Esophagus muscularis mucosa (tissue), 4 donors: ENCODE results near the gene DUSP2. TPM values are rescaled to one million over a fixed set of nuclear protein-coding genes. Genes with fewer than 3 reads are reported as not detected.
A peak's percentile ranks its signal among the peaks of the same experiment; 100 is the strongest.

Experiments
- DNase-seq: peaks from one replicate; pipeline ENCODE4 v3.0.0-alpha.2; 2017; ENCODE audit errors: extremely low spot score
- H3K27ac ChIP-seq, 4 donors: fragments of 200-600 bp; sonication (generic); replicated peaks in 1 of 4; 1 replicate in 3 of 4; 2 replicates in 1 of 4; pipeline ENCODE4 v1.5.1; 2016 to 2019; ENCODE audit warnings: mild to moderate bottlenecking in 1 of 4
- H3K27me3 ChIP-seq, 4 donors: fragments of 200-600 bp; sonication (generic); one replicate each; pipeline versions ENCODE4 v1.5.1 to v1.6.0; 2016 to 2019
- H3K36me3 ChIP-seq, 4 donors: fragments of 200-600 bp; sonication (generic); one replicate each; pipeline ENCODE4 v1.5.1; 2016 to 2019
- H3K4me1 ChIP-seq, 4 donors: fragments of 200-600 bp; sonication (generic); one replicate each; pipeline ENCODE4 v1.5.1; 2016 to 2019
- H3K4me3 ChIP-seq, 4 donors: fragments of 200-600 bp; sonication (generic); 1 replicate in 2 of 4; 2 replicates in 2 of 4; pipeline ENCODE4 v1.5.1; 2016 to 2019; ENCODE audit warnings: mild to moderate bottlenecking in 4 of 4, moderate library complexity in 1 of 4
- H3K9me3 ChIP-seq, 4 donors: fragments of 200-600 bp; sonication (generic); 1 replicate in 3 of 4; 2 replicates in 1 of 4; pipeline ENCODE4 v1.5.1; 2016 to 2019
- CTCF ChIP-seq, 3 experiments: fragments of 200-600 bp in 2 of 3; fragments of 450-650 bp in 1 of 3; sonication (generic) in 2 of 3; IDR thresholded peaks; one replicate each; pipeline ENCODE4 v1.5.1; 2017 to 2019; ENCODE audit warnings: antibody characterized with exemption in 3 of 3, mild to moderate bottlenecking in 2 of 3, moderate library complexity in 1 of 3
- EP300 ChIP-seq: sonication (generic); formaldehyde crosslinking; IDR thresholded peaks from one replicate; pipeline ENCODE4 v1.6.1; 2017; ENCODE audit warnings: antibody characterized with exemption
- POLR2A ChIP-seq: fragments of 450-650 bp; IDR thresholded peaks from one replicate; pipeline ENCODE4 v1.6.1; 2017; ENCODE audit warnings: antibody characterized with exemption, moderate library complexity, mild to moderate bottlenecking, low read depth
- POLR2AphosphoS5 ChIP-seq, 2 donors: sonication (generic); formaldehyde crosslinking; IDR thresholded peaks; one replicate each; pipeline ENCODE4 v1.6.1; 2017; ENCODE audit warnings: antibody characterized with exemption in 2 of 2
- WGBS: methylation state at CpG from one replicate; pipeline ENCODE4 v1.1.5; 2018; 5-methylcytosine and 5-hydroxymethylcytosine counted together
- intact Hi-C: fragments of 100-400 bp; cut with DNase I; formaldehyde crosslinking; loops from one replicate; pipeline ENCODE4 v1.15.1; 2023
- total RNA-seq, 4 donors: library from RNA; depleted of rRNA; stranded (reverse); fragments of >200 nt; gene quantifications; one replicate each; pipeline versions ENCODE4 v1.1.0 to v1.2.1, GENCODE V29; 2016

The DUSP2 gene
- total RNA-seq, 4 donors from 2014 or later: 1.1 to 5.5 (median 1.7) TPM

DNA sequence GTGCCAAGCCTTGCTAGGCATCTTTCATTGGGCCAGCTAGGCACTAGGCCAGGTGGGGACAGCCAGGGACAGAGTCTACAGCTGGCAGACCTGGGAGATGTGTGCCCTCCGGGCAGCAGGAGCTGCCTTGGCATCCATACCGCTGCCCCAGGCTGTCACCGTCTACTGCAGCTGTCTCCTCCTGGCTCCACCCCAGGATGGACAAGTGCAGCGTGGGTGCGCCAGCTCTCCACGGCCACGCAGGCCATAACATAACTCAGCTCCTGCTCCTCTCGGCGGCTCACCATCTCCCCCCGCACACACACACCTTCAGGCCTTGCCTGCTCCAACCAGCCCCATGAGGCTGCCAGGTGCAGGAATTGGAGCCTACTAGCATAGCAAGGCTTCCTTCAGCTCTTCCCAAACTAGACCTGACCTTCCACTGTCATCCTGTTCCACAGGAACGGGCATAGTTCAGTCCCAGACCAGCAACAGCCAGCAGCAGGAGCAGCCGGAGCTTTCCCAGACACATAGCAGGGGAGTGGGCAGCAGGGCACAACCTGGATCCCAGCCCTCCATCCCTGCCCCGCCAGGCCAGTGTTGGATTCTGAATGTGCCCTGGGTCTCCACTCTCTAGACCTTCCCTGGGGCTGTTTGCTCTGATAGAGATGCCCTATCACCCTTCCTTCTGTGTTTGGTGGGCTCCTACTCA, 26.4 kb downstream of the DUSP2 start:
- Histone ChIP-seq H3K36me3 (no peaks in the 10 kb centered on the region), H3K4me3 (no peak overlapping the region), H3K27ac (no peak overlapping the region), H3K4me1 (peaks cover 12 to 18% (median 17%) of the 10 kb centered on the region in 4 donors), H3K9me3 (no peaks in the 10 kb centered on the region), H3K27me3 (peaks cover 8 to 91% (median 27%) of the 10 kb centered on the region in 4 donors)
- WGBS: 97% methylated on average over 13 of the region's 13 CpGs
- intact Hi-C loops: loop anchor here (5.0 kb wide), 1 partner anchor 127 kb away; the partner anchor contains the start of gene ANKRD36C
- DNase-seq: no peak
- no peak for TF ChIP-seq EP300
- TF ChIP-seq POLR2AphosphoS5 (IDR thresholded peaks at IDR 0.05): no peak
- no peak for TF ChIP-seq POLR2A
- no peak for TF ChIP-seq CTCF (IDR thresholded peaks at IDR 0.05)

DNA sequence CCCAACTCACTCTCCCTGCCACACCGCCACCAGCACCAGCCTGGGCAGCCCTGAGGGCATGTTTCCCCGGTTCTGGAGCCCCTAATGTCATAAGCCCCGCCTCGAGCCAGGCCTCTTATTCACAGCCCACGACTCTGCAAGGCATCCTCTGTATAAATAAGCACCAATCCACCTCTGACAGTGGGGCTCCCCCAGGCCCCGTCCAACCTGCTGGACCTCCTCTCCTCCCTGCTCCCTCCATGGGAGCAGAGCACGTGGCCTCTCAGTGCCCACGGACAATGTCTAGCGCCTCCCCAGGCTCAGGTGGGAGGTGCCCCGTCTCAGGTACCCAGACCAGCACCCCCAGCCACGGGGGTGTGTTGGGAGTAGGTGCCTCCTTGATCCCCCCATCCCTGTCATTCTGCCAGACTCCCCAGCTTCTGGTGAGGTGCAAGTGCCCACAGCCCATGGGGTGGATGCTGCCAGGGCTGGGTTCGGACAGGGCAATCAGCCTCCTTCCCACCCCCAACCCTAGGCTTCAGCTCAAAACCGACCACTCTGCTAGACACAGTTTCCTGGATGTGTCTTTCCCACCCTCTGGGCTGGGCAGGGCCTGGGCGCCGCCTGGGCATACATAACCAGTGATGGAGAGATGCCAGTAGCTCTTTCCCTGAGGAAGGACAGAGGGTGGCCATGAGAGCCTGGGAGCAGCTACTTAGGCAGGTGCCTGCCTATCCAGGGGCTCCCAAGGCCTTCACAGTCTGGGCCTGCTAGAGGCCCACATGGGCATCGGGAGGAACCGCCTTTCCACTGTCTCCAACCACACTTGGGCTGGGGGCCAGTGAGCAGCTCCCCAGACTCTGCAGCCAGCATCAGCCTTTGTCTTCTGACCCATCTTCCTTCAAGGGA, 27.3 kb downstream of the DUSP2 start:
- Histone ChIP-seq H3K4me3 (no peak overlapping the region), H3K4me1 (peaks cover 12 to 18% (median 17%) of the 10 kb centered on the region in 4 donors), H3K36me3 (no peaks in the 10 kb centered on the region), H3K27ac (no peak overlapping the region), H3K27me3 (peaks cover 8 to 83% (median 27%) of the 10 kb centered on the region in 4 donors), H3K9me3 (no peaks in the 10 kb centered on the region)
- TF ChIP-seq CTCF (IDR thresholded peaks at IDR 0.05) (no peak), EP300 (no peak), POLR2A (no peak), POLR2AphosphoS5 (IDR thresholded peaks at IDR 0.05) (no peak)
- WGBS: 58% methylated on average over 17 of the region's 17 CpGs
- intact Hi-C loops: loop anchor here (5.0 kb wide), 1 partner anchor 126 kb away; the partner anchor contains the start of gene ANKRD36C
- no peak for DNase-seq

- Histone ChIP-seq H3K4me1 (peaks cover 12 to 18% (median 17%) of the 10 kb centered on the region in 4 donors), H3K27me3 (peaks cover 8 to 82% (median 27%) of the 10 kb centered on the region in 4 donors), H3K36me3 (no peaks in the 10 kb centered on the region), H3K27ac (peak overlapping the region; percentile 46 to 62 (median 48)), H3K4me3 (peak overlapping the region; percentile 58 to 72 (median 64)), H3K9me3 (no peaks in the 10 kb centered on the region)
- intact Hi-C loops: loop anchor here (5.0 kb wide), 1 partner anchor 125 kb away; the partner anchor contains the start of gene ANKRD36C
- no peak for TF ChIP-seq POLR2AphosphoS5 (IDR thresholded peaks at IDR 0.05)
- TF ChIP-seq EP300: no peak
- TF ChIP-seq POLR2A: no peak
- peak; percentile 88 to 91 (median 90) for TF ChIP-seq CTCF (IDR thresholded peaks at IDR 0.05)
- WGBS: 4% methylated on average over 15 of the region's 62 CpGs
- no peak for DNase-seq
Measured at GRCh38 chr2:96116879-96117533, 28.2 kb downstream of the DUSP2 start.

DNA sequence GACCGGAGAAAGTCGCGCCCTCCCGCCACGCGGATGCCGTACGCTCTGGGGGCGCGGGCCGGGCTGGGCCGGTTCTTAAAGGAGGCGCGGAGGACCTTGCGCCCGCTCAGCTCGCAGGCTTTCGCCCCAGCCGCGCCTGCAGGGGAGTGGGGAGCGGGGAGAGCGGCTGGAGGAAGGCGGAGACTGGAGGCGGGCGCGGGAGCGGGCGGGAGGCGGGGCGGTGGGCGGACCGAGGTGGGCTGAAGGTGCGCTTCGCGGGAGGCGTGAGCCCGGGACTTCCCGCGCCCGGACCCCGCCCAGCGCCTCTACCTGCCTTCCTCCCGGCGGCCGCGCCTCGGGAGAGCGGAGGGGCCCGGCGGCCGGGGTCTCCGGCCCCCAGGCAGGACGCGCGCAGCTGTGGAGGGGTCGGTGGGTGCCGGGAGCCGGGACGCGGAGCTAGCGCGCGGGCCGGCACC, 28.8 kb downstream of the DUSP2 start, which contains the start of gene ADRA2B:
Gene ADRA2B, minus strand, starts transcription at position 148 of the 455 bp plus-strand sequence. CDS start 422 bp downstream, outside the sequence.
- intact Hi-C loops: loop anchor here (5.0 kb wide), 1 partner anchor 124 kb away; the partner anchor contains the start of gene ANKRD36C
- WGBS: 0% methylated on average over 14 of the region's 64 CpGs
- no peak for DNase-seq
- Histone ChIP-seq H3K27me3 (peaks cover 8 to 76% (median 26%) of the 10 kb centered on the region in 4 donors), H3K36me3 (no peaks in the 10 kb centered on the region), H3K4me3 (peak within 1 kb of the TSS; percentile 58 to 72 (median 64)), H3K27ac (peak within 1 kb of the TSS; percentile 46 to 62 (median 48)), H3K4me1 (peaks cover 12 to 18% (median 17%) of the 10 kb centered on the region in 4 donors), H3K9me3 (no peaks in the 10 kb centered on the region)
- TF ChIP-seq POLR2AphosphoS5 (IDR thresholded peaks at IDR 0.05) (peak in 1 of 2 donors; percentile 42), POLR2A (no peak), EP300 (no peak), CTCF (IDR thresholded peaks at IDR 0.05) (no peak)
